GM21576 (cell line): ENCODE results near the gene MYB.
"Not testable (repeated sequence)": the region's sequence is repeated elsewhere in the genome, so short reads cannot be mapped to it uniquely, and the experiment has no call there.

Experiments used
- ATAC-seq: cut with Tn5 transposase; IDR thresholded peaks from one replicate; pipeline ENCODE4 v1.9.1; 2021; ENCODE audit warnings: mild to moderate bottlenecking, moderate library complexity; ENCODE audit not compliant: unreplicated experiment

The MYB gene

DNA sequence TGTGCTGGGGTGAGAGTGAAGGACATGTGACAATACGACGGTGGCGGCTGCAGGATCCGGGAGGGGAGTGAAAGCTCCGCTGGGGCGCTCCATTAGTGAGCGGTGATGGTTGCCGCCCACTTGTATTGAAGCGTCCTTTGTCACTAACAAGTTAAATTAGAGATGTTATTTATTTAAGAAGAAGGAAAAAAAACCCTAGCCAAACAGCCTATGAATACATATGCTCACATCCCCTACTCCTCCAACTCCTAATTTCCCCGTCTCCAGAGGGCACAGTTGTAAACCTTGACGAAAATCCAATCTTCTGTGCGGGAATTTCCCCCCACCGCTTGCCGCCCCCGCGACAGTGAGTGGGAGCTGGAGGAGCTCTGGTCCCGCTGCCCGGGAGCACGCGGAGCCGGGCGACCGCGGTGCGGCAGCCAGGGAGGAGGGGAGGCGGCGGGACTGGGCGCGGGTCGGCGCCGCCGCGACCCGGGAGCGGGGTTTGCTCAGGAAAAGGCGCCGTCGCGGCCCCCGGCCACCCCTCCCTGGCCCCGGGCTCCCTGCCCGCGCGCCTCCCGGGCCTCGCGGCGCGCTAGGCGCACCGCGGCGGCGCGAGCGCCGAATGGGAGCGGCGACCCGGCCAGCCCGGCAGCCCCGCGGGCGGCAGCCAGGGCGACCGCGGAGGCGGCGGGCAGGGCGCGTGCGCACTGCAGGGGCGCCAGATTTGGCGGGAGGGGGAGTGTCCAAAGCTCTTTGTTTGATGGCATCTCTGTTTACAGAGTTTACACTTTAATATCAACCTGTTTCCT is at the start of gene MYB:
MYB (plus strand) TSS at position 767 of the 791 bp plus-strand sequence. CDS start 206 bp downstream, outside the sequence.
- ATAC-seq = peak; percentile 38

DNA sequence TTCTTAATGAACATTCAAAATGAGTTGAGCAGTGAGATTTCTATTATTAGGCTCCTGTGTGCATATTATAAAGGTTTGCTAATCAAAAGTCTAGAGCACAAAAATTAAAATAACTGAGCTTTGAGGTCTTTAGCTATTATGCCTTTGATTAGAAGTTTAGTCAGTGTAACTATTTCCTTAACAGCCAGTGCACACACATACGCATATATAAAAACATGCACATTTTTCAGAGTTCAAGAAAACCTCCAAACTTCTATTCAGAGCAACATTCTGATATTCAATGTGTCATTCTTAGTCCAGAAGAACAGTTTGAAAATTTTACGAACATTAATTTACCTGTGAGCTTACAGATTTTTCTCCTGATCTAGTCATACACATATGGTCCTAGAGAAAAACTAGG is 48.3 kb upstream of the MYB start:
- no peak for ATAC-seq

DNA sequence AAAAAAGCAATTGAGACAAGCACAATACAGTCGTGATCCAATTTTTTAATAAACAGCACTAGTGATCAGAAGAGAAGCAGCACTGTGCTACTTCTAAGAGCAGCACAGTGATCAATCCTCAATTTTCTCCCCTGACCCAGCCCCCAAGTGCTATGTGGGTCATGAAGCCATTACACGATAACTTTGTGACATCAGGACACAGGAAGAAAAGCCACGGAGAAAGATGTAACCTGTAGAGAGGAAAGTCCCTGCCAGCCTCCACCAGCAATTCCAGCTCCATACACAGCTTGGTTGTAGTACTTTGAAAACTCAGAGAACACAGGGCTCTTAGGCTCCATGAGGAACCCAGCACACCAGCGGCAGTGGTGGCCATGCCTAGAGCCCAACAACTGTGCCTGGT is 45.3 kb upstream of the MYB start:
- ATAC-seq = no peak

DNA sequence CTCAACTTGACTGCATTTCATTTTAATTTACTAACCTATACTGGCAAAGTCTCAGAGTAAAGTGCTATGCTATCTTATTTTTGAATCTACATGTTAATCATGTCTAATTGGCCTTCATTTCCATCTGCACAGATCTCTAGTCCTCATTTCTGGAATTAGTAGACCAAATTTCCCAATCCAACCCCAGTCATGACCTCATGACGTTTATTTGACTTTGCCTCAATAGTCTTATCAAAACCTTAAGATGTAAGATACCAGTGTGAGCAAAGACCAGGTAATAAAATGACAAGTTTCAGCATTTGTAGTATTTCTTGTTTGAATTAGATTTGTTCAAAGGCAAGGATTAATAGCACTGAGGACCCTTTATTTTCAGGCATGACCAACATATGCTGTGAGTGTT is 43.3 kb upstream of the MYB start:
- ATAC-seq = no peak

DNA sequence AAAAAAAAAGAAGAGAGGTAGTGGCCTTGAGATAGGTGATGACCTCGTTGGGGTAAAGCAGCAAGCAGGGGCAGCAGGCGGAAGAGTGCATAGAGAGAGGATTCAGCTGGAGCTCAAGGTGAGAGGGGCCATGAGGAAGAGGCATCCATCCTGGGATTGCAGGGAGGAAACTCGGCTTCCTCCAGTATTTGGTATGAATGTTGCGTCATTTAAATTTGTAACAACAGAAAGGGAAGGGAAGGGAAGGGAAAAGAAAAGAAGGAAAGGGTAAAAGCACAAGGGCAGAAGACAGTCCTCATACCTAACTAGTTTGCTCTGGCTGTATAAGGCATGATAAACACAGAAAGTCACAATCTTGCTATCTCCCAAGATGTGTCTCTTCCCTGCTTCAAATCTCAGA is 39.9 kb upstream of the MYB start:
- no peak for ATAC-seq

DNA sequence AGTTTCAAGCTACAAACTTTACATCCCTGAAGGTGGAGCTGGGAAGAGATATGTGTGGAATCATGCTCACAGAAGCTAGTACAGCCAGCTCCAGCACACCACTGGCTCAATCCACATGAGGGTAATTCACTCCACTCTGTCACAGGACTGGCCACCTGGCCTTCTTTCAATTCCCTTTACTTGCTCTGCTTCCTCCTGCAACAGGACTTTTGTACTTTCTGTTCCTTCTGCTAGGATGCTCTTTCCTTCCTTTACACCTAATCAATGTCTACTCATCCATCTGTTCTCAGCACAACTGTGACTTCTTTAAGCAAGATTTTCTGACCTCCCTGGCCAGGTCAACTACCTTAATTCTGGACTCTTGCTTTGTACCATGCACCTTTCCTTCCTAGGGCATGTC is 39.4 kb upstream of the MYB start:
- no peak for ATAC-seq

DNA sequence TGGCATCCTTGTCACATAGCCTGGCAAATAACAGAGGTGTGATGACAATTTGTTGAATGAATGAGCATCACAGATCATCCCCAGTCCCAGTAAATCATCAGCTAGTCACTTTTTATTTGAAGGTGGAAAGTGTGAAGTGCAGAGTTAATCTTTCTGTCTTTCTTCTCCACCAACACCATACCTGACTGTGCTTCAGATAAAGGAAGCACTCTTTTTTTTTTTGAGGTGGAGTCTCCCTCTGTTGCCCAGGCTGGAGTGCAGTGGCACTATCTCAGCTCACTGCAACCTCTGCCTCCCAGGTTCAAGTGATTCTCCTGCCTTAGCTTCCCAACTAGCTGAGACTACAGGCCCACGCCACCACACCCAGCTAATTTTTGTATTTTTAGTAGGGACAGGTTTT is 38.9 kb upstream of the MYB start:
- ATAC-seq = not testable (repeated sequence)

DNA sequence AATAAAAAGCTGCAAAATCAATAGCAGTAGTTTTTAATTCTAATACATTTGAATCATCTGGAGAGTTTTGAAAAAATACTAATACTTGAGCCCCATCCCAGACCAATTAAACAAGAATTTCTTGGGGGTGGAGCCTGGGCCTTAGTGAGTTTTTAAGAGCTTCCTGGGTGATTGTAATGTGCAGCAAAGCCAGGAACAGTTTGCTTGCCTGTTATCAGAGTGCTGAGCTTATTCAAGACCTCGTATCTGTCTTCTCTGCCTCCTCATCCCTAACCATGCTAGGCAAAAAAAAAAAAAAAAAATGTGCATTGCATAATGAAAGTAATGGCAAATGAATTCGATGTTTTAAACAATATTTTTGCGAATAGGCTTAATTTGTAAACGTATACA is 36.4 kb upstream of the MYB start:
- no peak for ATAC-seq

DNA sequence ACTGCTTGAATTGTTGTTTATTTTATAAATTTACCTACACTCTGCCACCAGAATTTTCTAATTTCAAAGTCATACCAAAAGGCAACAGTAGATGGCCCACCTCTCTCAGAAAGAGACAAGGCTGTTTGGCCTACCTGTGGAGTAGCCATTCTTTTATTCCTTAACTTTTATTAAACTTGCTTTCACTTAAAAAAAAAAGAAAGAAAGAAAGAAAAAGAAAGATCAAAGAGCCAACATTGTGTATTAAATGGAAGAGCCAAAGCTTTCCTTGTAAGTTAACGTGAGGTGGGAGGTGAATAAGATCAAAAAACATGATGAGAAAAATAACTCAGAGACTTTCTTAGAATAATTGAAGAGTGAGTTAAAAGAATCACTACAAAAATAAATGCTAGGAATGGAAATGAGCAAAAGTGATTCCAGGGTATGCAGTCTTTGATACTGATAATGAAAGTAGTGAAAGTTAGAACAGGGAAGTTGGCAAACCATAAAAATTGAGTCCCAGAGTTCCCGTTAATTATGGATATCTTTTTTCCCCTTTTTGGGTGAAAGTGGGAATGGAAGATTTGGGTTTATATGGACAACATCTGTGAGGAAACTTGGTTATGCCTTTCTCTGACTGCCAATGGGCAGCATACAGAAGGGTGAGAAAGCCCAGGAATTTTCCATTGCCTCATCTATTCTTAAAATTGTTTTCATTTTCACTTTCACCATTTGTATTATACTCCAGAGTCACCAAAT is 35.9 kb upstream of the MYB start:
- ATAC-seq = no peak

DNA sequence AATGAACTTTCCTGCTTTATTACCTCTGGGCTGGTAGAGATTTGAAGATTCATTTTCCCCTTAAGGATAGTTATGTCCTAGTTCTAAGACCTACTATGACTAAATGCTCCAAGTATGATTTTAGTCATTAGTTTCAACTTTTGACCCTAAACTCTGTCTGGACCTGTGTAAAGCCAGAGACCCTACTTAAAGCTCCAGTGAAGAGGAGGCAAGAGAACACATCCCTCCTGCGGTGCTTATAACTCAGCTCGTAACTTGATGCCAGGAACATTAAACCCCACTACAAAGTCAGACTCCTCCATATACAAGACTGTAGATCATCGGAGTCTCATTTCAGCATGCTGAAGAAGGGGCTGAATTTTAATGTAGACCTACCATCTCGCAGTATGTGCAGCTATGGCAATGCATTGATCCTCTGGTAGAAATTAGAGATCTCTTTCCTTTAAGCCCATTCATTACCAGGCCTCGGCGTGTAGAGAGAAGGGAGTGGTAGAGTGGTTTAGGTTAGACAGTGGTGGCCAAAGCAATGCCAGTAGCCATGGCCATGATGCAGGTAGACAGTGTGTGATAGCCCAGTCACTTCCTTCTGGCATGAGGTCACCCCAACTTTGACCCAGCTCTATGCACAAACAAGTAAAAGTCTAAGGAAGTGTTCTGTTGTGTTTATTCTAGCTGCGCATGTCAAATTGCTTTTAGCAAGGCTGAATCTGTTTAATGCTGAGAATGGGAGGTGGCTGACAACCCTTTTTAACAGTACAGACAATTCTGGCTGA is 34.8 kb upstream of the MYB start:
- ATAC-seq = no peak

DNA sequence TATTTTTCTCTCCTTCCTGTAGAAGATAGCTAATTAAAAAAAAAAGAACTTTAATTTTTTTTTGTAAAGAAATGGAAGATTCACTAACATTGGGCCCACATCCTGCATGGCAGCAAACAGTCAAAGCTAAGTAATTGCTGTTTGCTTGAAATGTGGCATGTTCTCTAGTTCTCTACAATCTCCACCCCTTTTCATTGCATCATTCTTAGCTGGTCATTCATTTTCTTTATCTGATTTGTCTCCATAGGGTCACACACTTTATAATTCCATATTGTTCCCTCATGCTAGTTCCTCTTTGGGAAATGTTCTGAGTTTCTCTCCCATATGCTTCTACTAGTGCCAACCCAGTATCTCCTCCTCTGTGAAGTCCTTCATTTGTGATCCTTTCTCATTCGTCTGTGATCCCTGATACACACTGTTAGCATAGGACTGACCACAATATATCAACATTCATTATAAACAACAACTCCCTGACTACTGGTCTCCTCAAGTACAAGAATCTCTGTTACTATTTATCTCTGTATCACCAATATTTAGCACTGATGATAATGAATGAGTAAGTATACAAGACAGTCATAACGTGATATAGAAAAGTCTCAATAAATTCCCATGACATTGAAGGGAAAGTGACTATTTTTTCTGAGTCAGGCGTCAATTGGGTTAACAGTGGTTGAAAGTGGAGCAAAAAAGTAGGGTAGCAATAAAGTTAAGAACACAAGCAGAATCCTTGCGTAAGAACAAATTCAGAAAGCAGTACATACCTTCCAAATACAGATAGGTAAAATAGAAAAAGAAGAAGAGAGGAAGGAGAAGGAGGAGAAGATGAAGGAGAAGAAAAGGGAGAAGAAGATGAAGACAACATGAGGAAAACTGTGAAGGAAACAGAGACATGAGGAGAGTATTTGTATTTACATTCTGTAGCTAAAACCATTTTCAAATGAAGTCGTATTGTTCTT is 33.2 kb upstream of the MYB start:
- no peak for ATAC-seq

DNA sequence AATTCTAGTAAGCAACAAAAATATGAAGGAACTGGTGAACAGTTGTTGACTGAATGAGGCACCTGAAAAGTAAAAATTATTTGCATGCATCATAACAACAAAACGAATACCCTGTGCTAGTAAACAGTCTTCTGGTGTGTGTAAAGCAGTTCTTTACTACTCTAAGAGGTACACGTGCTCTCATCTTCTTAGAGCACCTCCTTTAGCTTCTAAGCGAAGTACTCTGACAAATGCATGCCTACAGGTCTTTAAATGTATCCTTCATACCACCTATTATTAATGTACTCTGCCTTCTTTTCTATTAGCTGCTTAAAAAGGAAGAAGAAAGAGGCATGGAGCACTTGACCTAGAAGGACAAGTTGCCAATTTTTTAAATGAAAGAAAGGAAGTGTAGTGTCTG is 32.2 kb upstream of the MYB start:
- ATAC-seq = no peak

DNA sequence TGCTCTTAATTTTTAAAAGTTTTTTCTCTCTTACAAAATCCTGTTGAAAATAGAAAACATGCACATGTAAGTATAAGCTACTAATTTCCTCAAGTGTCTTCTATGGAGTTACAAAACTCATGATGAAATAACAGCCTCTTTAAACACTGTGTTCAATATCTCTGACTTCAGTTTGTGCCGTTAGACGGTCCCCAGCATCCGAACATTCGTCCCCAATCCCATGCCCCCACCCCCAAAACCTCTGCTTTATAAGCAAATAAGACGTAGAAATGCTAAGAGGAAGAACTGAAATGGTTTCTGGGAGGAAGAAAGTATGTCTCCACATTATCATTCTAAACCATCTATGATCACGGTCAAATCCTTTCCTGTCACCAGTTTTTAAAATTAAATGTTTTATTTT is 31.7 kb upstream of the MYB start:
- no peak for ATAC-seq

DNA sequence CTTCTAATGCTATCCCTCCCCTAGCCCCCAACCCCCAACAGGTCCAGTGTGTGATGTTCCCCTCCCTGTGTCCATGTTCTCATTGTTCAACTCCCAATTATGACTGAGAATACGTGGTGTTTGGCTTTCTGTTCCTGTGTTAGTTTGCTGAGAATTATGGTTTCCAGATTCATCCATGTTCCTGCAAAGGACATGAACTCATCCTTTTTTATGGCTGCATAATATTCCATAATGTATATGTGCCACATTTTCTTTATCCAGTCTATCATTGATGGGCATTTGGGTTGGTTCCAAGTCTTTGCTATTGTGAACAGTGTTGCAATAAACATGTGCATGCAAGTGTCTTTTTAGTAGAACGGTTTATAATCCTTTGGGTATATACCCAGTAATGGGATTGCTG is 30.6 kb upstream of the MYB start:
- ATAC-seq = not testable (repeated sequence)

DNA sequence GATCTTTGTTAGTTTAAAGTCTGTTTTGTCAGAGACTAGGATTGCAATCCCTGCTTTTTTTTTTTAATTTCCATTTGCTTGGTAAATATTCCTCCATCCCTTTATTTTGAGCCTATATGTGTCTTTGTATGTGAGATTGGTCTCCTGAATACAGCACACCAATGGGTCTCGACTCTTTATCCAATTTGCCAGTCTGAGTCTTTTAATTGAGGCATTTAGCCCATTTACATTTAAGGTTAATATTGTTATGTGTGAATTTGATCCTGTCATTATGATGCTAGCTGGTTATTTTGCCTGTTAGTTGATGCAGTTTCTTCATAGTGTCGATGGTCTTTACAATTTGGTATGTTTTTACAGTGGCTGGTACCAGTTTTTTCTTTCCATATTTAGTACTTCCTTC is 27.0 kb upstream of the MYB start:
- ATAC-seq = not testable (repeated sequence)

DNA sequence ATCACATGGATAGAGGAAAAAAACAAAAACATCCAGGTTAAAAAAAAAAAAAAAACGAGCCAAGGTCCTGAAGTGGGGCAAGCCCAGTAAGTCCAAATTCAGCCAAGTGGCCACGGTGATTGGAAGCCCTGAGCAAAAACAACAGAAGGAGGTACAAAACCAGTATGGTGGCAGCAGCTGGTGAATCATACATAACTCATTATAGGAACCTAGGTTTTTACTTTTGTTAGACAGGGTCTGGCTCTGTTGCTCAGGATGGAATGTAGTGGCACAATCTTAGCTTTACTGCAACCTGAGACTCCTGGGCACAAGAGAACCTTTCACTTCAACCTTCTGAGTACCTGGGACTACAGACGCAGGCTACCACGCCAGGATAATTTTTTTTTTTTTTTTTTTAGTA is 22.7 kb upstream of the MYB start:
- no peak for ATAC-seq

DNA sequence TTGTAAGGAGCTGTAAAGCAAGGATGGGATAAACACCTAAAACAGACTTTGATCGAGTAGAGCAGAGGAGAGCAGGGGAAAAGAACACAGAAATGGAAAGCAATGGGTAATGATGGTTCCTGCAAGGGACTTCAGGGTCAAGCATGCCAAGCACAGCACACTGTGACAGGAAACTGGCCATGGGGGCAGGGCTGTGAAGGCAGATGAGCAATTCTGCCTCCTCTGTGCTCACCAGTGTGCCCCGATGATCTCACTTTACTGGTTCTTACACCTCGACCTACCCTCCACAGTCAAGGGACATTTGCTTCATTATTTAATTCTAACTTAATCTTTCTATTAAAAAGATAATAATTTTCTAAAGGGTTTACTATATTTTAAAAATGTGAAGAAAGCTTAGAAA is 21.6 kb upstream of the MYB start:
- ATAC-seq = peak; percentile 47

DNA sequence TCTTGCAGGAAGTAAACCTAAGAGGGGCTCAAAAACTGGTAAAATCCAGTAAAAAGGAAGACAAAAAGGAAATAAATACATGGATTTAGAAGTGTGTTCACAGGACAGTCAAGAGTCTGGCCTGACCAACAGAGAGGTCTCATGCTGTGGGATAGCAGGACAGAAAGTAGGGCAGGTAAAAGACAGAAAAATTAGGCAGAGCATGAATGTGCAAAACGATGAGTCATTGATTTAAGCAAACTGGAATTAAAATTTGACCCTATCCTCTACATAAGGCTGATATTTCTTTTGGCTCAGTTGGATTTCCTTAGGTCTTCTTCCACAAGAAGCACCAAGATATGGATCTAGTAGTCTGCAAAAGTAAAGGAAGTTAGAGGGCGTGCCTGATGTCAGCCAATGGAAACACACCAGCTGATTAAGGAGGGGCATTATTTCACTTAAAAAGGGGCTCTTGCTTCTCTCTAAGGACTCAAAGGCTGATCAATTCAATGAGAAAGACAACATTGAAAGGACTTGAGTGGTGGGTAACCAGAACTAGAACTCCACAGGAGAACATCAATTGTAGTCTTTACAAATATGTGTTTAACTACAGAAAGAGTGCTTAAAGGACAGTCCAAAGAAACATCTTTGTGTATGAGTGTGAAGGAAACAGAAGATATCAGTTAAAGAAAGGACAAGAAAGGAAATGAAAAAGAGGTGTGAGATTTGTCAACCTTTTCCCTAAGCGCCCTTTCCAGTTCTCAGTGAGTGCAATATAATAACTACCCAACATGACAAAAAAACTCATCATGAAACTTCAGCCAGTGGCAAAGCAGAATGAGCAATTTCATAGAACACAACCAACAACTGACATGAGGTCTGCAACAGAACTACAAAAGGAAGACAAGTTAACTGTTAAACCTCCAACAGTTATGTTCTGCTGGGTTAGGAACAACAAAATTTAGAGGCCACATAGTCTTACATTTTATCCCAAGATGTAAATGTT is 19.4 kb upstream of the MYB start:
- no peak for ATAC-seq

DNA sequence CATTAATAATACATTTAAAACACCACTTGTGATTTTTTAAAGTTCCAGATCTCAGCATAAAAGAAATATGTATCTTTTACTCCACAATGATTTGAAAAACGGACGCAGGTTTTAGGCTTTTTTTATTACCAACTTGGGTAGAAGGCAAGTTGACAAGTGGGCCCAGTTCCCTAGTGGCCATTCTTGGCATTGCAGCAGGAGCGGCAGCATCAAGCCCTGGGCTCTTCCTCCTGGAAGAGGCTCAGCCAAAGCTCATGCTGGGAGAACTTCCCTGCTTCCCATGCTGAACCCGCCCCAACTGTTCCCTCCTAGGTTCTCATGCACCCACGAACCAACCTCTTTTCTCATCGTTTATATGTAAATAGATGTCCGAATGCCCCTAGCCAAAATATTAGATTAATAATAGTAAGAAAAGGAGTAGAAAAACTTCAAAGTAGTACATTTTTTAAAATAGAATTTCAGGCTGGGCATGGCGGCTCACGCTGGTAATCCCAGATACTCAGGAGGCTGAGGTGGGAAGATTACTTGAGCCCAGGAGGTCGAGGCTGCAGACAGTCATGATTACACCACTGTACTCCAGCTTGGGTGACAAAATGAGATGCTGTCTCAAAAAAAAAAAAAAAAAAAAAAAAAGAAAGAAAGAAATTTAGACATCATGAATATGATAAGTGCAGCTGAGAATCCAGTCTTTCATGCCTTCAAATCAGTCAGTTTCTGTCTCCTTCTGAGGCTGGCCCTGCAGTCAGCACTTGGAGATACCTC is 18.2 kb upstream of the MYB start:
- peak; percentile 33 for ATAC-seq
